ENCODE results near the gene LMBRD1.
"Not testable (repeated sequence)": the region's sequence is repeated elsewhere in the genome, so short reads cannot be mapped to it uniquely, and the experiment has no call there.

Gene LMBRD1

DNA sequence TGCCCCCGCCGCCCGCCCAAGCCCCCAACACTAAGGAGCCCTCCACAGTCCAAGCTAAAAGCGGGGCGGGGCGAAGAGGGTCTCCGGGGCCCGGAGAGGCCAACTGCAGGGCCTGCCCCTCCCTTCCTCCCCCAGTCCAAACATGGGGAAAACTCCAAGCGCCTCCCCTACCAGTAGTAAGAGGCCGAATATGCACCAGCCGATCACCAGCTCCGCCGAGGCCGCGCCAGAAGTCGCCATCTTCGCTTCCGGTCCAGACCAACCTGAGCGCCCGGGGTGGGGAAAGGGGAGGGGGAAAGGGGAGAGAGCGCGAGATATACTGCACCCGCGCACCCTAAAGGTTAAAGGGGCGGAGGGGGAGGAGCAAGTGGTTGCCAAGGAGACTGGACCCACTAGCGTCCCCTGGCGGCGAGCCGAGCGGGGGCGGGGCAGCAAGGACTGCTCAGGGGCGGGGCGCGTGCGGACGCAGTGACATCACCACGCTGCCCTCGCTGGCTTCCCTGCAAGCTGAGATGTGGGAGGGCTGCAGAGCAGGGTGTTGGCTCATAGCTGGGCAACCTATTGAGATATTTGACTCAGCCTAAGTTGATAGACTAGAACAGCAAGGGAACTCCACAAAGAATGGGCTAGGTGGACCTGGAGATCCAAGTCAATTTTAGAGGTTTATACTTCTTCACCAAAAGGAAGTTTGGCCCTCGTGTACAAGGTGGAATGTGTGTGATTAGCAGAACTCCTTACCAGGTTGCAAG, at the start of gene LMBRD1:
LMBRD1 (minus strand) TSS at position 369 of the 749 bp plus-strand sequence; CDS start at position 240, 129 bp downstream.
- DNase-seq (ENCODE audit: low read depth in 2 of 2), result peak; percentile 99

DNA sequence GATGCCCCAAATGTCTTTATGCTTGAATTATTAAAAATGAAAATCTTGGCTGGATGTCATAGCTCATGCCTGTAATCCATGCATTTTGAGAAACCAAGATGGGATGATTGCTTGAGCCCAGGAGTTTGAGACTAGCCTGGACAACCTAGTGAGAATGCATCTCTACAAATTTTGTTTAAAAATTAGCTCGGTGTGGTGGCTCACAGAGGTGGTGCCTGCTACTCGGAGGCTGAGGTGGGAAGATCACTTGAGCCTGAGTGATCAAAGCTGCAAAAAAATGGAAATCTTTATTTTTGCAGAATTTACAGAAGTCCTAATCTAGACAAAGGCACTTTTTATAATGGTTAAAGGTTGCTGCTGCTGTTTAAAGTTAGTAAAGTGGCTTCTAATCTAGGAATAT, 49.5 kb upstream of the LMBRD1 start:
- DNase-seq (ENCODE audit: low read depth in 2 of 2), result no peak

GRCh38 chr6:69843189-69843588, 46.4 kb upstream of the LMBRD1 start:
- DNase-seq (ENCODE audit: low read depth in 2 of 2), result no peak

DNA sequence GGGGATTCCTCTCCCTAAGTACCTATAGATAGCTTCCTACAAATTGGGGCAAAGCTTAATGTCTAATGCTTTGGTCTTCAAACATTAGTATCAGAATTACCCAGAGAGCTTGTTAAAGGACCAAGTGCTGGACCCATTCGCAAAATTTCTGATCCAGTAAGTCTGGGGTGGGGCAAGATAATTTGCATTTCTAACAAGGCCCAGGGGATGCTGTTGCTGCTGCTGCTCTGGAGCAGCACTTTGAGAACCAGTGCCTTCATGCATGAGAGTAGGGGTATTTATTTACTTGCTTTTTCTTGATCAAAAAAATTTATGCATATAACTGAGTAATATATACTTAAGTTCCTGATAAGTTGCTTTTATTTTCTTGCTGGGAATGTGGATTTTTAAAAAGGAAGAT, 45.1 kb upstream of the LMBRD1 start:
- no peak for DNase-seq (ENCODE audit: low read depth in 2 of 2)

DNA sequence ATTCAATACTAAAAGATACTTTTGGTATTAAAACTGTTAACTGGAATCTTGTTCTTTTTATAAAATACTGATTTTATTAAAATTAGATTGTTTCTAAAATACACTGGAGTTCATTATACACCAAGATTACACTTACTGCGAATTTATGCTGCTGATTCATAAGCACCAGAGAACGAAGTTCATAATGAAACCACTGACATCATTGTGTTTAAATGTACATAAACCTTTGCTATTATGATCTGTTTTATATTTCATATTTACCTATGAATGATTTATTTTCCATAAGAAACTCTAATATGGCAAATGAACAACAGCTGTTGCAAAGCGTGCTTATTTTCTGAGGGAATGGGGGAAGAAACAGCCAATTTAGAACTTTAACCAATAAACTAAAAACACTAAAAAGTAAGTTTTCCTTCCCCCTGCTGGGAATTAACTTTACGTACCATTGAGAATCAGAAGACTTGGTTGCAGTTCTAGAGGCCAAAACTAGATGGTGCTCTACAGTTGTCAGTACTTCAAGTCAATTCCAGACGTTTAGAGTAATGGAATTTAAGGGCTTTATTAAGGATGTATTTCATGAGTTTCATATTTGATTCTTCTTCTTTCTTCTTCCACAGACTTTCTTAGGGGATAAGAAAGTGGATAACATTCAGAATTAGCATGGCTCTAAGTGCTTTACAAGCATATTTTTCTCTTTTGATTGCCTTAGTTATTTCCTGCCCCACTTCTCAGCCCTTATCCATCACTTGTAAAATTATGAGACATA, 38.8 kb upstream of the LMBRD1 start:
- no peak for DNase-seq (ENCODE audit: low read depth in 2 of 2)

- DNase-seq (ENCODE audit: low read depth in 2 of 2), result no peak
Measured at GRCh38 chr6:69832558-69832957, 35.7 kb upstream of the LMBRD1 start.

- DNase-seq (ENCODE audit: low read depth in 2 of 2), result no peak
Measured at GRCh38 chr6:69827276-69827893, 30.6 kb upstream of the LMBRD1 start.

GRCh38 chr6:69825904-69826303, 29.1 kb upstream of the LMBRD1 start:
- DNase-seq (ENCODE audit: low read depth in 2 of 2), result no peak

DNA sequence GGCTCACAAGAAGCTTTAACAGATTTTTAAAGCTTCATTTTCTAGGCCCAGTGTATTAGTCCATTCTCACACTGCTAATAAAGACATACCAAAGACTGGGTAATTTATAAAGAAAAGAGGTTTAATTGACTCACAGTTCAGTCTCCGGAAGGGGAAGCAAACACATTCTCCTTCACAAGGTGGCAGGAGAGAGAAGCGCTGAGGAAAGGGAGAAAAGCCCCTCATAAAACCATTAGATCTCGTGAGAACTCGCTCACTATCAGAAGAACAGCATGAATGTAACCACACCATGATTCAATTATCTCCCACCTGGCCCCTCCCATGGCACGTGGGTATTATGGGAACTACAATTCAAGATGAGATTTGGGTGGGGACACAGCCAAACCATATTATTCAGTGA, 27.5 kb upstream of the LMBRD1 start:
- not testable (repeated sequence) for DNase-seq (ENCODE audit: low read depth in 2 of 2)

DNA sequence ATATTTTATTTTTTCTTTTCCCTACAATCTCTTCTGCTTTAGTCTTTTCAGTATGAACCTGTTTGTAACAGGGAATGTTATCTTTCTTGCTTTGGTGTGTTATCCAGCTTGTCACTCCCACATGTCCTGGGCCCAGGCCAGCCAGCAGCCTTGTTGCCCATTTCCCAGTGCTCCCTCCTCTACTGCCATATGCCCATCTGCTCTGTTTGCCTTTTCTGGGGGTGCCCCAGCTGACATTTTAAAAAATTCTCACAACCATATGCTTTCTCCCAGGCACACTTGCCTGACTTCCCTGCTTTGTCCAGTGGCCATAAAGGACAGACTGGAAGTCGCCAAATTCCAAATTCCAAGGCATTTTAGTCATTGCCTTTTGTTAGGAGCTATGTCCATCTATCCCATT, 23.6 kb upstream of the LMBRD1 start:
- no peak for DNase-seq (ENCODE audit: low read depth in 2 of 2)

DNA sequence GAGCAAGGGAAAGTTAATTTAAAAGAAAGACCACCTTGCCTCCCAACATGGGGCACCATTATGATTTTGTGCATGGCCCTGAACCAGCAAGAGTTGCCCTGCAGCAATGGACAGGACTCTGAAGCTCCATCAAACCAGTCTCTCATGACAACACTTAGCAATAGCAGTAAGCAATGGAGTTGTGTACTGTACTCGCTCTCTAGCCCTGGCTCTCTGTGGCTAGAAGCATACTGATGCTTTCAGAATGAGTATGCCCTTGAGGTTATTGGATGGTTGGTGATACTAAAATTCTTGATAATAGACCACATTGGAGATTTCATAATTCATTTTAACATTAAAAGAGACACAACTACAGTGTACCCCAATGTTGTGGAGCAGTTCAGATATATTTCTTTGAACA, 23.2 kb upstream of the LMBRD1 start:
- no peak for DNase-seq (ENCODE audit: low read depth in 2 of 2)

- DNase-seq (ENCODE audit: low read depth in 2 of 2), result no peak
Measured at GRCh38 chr6:69819138-69819537, 22.3 kb upstream of the LMBRD1 start.

GRCh38 chr6:69818223-69818930, 21.6 kb upstream of the LMBRD1 start:
- no peak for DNase-seq (ENCODE audit: low read depth in 2 of 2)

DNA sequence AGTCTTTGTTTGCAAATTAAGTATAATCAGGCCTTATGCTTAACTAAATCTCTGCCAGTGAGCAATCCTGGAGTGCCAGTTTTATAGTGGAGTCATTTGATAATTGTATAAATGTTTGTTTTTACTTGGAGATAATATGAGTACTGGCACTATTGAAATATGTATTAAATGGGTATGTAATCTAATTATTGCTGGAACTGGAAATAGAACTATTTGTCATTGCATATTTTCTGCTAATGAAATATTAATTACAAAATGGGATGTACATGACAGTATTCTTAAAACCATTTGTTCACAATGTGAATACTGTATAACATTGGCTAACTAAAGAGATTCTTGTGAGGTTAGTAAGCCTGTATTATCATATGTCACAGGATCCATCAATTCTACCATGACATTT, 20.5 kb upstream of the LMBRD1 start:
- no peak for DNase-seq (ENCODE audit: low read depth in 2 of 2)

GRCh38 chr6:69816569-69816968, 19.8 kb upstream of the LMBRD1 start:
- DNase-seq (ENCODE audit: low read depth in 2 of 2), result peak in 1 of 2 donors; percentile 5

DNA sequence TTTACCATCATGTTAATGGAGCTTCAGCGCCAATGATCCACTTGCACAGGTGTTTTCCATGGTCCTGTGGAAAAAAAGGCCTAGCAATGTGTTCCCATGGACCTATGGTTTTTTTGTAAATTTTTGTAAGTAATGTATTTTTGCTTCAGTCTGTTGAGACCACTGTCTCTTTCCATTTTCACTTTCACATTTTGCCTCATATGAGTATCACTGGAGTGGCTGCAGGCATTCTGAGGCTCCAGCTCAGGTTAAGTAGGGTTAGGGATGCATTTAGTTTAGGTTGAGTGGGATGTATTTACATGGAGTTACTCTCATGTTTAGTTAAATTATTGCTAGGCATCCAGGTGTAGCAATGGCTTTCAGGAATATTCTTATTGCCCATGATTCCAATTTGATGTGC, 19.2 kb upstream of the LMBRD1 start:
- no peak for DNase-seq (ENCODE audit: low read depth in 2 of 2)

DNA sequence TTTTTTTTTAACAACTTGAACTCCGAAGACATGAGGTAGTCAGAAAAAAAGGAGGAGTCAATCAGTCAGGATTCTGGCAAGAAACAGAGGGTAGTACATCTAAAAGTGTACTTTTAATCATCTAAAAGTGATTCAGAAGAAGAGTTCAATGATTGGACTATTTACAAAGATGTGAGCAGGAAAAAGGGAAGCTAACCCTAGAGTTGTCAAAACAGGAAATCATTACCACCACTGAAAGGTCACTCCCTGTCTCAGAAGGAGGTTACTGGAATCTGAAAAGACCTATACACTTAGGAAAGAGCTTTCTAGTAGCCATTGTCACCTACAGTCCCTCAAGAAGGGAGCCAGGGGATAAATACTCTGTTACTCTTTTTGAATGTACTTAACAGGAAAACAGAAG, 16.7 kb upstream of the LMBRD1 start:
- no peak for DNase-seq (ENCODE audit: low read depth in 2 of 2)

DNA sequence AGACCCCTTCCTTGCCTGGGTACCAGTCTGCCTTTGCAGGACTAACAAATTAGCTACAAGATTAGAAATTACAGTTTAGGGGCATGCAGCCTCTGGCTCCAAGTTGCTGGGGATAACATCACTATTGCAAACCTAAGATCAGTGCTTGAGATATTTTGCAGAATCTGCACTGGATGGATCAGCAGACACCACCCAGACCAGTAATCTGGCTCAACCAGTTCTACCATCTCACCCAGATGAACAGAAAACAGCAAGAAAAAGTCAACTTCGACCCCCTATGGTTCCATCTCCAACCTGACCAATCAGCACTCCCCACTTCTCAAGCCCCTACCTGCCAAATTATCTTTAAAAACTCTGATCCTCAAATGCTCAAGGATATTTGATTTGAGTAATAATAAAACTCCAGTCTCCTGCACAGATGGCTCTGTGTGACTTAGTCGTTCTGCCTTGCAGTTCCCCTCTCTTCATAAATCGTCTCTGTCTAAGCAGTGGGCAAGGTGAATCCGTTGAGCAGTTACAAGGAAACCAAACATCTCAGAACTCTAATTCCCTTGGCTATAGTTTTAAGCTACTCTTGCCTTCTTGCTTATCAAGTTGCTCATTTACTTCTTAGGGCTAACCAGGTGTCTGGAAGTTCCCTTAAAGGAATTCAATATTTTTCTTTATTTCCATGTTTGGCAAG, 16.1 kb upstream of the LMBRD1 start:
- DNase-seq (ENCODE audit: low read depth in 2 of 2), result no peak

- DNase-seq (ENCODE audit: low read depth in 2 of 2), result no peak
Measured at GRCh38 chr6:69802995-69803394, 6.2 kb upstream of the LMBRD1 start.

GRCh38 chr6:69801711-69802110, 4.9 kb upstream of the LMBRD1 start:
- no peak for DNase-seq (ENCODE audit: low read depth in 2 of 2)

GRCh38 chr6:69801225-69801624, 4.4 kb upstream of the LMBRD1 start:
- no peak for DNase-seq (ENCODE audit: low read depth in 2 of 2)

- not testable (repeated sequence) for DNase-seq (ENCODE audit: low read depth in 2 of 2)
Measured at GRCh38 chr6:69798796-69799195, 2.0 kb upstream of the LMBRD1 start.

Data from stimulated activated CD8-positive, alpha-beta memory T cell treated with anti-CD3 and anti-CD28 coated beads, Interleukin-7, amount 100 ng/mL, for 1 hour (primary cell).